Measurements from ENCODE around the gene ARHGEF1. TPM values are rescaled to one million over a fixed set of nuclear protein-coding genes. Genes with fewer than 3 reads are reported as not detected.

ARHGEF1 gene
- total RNA-seq, 1 donor from 2014 or later, result 10.2 TPM

- DNase-seq (ENCODE audit: low spot score in 2 of 2) (no peak), FAIRE-seq (no peak)
Observed at GRCh38 chr19:41915776-41916414, 32.9 kb downstream of the ARHGEF1 start.

- FAIRE-seq, result no peak
- no peak for DNase-seq (ENCODE audit: low spot score in 2 of 2)
Observed at GRCh38 chr19:41917676-41918075, 34.7 kb downstream of the ARHGEF1 start.

DNA sequence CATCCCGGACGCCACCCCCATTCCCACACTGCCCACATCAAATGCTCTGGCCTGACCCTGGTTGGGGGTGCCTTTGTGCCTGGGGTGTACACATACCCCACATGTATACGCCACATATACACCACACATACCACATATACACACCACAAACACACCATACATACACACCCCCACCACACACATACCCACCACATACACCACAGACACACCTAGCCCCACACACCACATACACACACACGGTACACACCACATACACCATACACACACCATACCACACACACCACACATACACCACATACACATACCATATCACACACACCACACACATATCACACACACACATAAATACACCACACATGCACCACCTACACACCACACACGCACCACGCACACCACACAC is 35.1 kb downstream of the ARHGEF1 start:
- FAIRE-seq, result no peak
- no peak for DNase-seq (ENCODE audit: low spot score in 2 of 2)

GRCh38 chr19:41918653-41919244 is 35.8 kb downstream of the ARHGEF1 start:
- FAIRE-seq, result no peak
- no peak for DNase-seq (ENCODE audit: low spot score in 2 of 2)

DNA sequence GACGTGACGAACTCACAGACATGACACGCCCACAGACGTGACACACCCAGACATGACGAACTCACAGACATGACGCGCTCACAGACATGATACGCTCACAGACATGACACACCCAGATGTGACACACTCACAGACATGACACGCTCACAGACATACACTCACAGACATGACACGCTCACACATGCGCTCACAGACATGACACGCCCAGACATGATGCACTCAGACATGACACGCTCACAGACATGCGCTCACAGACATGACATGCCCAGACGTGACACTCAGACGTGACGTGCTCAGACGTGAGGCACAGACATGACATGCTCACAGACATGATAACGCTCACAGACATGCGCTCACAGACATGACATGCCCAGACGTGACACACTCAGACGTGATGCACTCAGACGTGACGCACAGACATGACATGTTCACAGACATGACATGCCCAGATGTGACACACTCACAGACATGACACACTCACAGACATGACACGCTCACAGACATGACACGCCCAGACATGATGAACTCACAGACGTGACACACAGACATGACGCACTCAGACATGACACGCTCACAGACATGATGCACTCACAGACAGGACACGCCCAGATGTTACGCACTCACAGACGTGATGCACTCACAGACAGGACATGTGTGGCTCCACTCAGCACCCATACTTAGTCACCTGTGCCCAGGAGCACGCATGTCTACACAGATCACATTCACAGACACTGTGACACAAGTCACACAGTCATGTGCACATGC is 37.1 kb downstream of the ARHGEF1 start:
- FAIRE-seq (no peak), DNase-seq (ENCODE audit: low spot score in 2 of 2) (no peak)

DNA sequence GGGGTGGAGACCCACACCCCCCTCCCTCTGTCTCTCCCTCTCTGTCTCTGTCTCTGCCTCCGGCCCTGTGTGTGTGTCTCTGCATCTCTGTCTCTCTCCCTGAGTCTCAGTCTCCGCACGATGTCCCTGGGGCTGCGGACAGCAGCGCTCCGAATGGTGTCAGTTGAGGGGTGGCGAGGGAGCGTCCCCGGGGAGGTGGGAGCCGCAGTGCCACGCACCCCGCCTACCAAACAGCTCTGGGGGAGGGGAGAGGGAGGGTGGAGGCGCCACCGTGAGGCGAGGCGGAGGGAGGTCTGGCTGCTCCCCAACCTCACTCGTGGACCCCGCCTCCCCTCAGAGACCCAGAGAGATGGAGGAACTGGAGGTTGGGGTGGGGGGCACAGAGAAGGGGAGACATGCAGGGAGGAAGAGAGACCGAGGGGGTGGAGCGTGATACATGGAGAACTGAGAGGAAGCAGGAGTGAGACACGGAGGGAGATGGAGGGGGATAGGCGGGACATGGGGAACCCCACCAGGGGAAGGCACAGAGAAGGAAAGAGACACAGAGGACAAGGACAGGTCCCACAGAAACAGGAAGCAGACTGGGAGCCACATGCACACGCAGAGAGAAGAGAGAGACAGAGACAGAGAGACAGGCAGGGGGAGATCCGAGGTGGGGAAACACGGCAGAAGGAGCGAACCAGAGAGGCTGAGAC is 38.0 kb downstream of the ARHGEF1 start:
- no peak for FAIRE-seq
- no peak for DNase-seq (ENCODE audit: low spot score in 2 of 2)

DNA sequence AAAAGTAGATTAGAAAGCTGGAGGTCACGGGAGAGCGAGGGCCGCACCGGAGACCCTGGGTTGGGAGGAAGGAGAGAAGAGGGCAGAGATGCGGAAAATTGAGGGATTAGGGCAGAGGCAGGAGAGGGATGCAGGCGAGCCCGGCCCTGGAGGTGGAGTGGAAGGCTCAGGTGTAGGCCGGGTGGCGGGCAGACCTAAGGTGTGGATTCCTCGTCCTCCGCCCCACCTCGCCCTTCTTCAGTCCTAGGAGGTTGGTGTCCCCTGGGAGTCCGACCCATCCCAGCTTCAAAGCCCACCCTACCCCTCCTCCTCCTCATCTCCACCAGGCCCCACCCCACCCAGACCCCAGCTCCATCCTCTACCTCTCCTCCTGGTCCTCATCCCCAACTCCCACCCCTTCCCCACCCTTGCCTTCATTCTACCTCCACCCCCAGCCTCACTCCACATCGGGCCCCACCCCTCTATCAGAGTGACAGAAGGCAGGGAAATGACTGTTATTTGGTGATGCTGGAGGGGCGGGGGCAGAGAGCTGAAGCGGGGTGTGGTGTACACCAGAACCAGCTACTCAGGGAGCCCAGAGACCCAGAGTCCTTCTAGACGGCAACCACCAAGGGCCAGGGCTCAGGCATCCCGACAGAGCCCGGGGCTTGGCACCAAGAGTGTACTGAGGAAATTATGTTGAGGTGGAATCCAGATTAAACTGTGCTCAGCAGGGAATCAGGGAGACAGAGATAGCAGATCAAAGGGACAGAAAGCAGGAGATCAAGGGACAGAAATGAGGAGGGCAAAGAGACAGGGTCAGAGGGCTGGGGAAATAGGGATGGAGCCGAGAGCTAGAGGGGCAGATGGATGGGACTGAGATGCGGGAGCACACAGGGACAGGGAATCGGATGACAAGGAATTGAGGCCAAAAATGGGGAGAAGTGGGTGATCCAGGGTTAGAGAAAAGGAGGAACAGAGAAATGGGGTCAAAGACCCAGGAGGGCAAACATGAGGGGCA is 38.9 kb downstream of the ARHGEF1 start:
- DNase-seq (ENCODE audit: low spot score in 2 of 2) (no peak), FAIRE-seq (no peak)

- no peak for DNase-seq (ENCODE audit: low spot score in 2 of 2)
- FAIRE-seq, result no peak
Observed at GRCh38 chr19:41922585-41922984, 39.6 kb downstream of the ARHGEF1 start.

DNA sequence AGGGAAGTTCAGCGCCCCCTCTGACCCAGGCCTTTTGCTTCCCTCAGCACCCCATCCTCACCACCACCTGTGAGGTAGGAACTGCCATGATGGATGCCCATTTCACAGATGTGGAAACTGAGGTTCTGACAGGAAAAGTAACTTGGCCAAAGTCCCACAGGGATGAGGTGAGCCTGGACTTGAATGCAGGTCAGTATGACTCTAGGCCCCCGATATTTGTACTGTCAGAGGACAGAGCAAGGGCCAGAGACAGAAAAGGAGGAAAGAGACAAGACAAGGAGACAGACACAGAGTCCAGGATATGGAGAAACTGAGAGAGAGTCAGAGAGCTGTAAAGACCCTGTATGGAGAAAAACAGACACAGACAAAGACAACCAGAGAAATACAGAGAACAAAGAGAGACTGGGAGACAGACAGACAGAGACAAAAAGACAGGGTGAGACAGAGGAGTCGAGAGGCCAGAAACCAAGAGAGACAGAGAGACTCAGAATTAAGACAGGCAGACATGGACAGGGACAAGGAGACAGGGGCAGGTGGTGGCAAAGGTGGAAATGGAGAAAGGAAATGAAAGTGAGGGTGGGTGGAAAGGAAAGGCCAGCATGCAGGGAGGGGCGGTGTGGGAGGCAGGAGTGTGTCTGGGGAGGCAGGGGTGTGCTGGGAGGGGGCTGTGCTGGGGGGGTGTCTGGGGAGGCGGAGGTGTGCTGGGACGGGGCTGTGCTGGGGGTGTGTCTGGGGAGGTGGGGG is 40.2 kb downstream of the ARHGEF1 start:
- DNase-seq (ENCODE audit: low spot score in 2 of 2), result no peak
- no peak for FAIRE-seq

DNA sequence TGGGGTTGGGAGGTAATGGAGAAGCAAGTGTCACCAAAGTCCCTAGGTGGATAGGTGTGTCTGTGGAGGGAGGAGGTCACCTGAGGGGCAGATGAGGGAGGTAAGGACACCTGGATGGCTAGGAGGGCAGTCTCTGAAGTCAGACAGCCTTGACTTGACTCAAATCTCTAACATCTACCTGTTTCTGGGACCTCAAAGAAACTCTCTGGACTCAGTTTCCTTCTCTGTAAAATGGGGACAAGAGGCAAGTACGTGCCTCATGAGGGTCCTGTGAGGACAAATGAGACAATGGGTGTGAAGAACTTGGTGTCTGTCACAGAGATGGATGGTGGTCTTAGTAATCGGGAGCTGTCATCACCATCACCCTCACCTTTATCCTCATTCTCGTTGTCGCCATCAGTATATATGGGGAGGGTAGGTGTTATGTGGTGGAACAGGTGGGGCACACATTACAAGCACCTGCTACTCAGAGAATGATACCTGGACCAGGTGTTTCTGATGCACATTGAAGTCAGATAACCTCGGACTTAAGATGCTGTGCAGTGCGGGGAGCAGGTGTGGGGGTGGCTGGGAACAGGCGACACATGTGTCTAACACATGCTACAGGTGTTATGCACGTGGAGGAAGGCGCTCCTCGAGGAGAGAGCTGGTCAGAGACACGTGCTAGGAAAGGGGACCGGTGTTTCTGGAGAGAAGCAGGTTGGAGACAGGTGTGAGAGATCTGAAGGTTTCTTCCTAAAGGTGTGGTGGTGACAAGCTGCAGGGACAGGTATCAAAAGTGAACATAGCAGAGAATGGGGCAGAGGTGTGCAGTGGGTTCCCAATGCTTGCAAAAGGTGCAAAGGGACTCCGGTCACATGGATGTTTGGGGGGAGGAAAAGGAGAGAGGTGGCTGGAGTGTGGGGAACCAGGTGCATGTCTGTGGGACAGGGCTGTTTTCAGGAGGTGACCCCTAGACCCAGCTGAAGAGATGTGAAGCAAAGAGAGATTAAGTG is 41.5 kb downstream of the ARHGEF1 start:
- FAIRE-seq (no peak), DNase-seq (ENCODE audit: low spot score in 2 of 2) (no peak)

GRCh38 chr19:41925208-41926003 is 42.4 kb downstream of the ARHGEF1 start:
- no peak for FAIRE-seq

DNA sequence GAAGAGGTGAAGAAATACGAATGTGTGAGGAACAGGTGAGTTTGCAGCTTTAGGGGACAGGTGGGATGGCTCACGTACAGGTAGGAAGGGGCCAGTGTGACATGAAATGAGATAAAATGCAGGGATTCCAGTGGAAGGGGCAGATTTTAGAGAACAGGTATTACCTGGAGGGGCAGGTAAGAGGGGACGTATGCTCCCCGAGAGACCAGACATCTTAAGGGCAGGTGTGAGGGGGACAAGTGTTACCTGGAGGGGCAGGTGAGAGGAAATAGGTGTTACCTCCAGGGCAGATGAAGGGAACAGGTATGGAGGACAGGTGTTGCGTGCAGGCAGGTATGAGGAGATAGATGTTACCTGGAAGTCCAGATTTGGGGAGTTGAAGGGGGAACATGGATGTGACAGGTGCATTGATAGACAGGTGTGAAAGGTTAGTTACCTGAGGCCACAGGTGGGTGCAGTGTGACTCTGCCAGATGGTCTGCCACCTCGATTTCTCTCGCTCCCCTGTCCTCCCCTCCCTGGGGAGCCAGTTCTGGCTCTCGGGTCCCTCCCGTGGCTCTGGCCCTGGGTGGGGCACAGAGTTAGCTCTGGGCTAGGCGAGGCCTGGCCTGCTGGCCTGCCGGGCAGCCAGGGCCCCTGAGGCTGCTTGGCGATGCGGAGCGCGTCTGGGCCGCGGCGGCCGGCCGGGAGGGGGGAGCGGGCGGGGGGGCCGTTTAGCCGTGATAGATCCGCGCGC is 43.2 kb downstream of the ARHGEF1 start:
- no peak for FAIRE-seq
- DNase-seq (ENCODE audit: low spot score in 2 of 2), result no peak

More at GRCh38 chr19:41925208-41926003, 42.4 kb downstream of the ARHGEF1 start:
- no peak for DNase-seq (ENCODE audit: low spot score in 2 of 2)

DNA sequence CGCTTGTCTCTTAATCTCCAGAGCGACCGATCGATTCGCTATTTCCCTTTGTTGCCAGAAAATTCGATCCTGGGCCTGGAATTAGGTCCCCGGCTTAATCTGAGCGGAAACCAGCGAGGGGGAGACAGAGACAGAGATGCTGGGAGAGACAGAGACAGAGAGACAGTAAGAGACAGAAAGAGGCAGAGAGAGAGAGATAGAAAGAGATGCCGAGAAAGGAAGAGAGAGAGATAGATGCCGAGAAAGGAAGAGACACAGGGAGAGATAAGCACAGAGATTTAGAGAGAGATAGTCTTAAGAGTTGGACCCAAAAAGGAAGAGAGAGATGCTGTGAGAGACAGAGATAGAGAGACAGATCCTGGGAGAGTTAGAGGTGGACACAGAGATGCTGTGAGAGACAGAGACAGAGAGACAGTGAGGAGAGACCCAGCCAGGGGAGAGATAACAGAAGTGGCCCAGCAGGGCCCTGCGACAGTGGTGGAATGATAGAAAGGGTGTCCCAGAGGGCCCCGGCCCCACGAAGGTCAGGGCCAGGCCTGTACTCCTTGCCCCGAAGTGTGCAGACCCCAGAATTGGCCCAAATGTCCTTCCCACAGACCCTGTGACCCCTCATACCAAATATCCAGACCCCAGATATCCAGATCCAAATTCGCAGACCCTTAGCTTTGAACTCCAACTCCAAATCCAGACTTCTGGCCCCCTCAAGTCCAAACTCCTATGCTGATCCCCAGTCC is 43.9 kb downstream of the ARHGEF1 start:
- DNase-seq (ENCODE audit: low spot score in 2 of 2) (no peak), FAIRE-seq (no peak)

DNA sequence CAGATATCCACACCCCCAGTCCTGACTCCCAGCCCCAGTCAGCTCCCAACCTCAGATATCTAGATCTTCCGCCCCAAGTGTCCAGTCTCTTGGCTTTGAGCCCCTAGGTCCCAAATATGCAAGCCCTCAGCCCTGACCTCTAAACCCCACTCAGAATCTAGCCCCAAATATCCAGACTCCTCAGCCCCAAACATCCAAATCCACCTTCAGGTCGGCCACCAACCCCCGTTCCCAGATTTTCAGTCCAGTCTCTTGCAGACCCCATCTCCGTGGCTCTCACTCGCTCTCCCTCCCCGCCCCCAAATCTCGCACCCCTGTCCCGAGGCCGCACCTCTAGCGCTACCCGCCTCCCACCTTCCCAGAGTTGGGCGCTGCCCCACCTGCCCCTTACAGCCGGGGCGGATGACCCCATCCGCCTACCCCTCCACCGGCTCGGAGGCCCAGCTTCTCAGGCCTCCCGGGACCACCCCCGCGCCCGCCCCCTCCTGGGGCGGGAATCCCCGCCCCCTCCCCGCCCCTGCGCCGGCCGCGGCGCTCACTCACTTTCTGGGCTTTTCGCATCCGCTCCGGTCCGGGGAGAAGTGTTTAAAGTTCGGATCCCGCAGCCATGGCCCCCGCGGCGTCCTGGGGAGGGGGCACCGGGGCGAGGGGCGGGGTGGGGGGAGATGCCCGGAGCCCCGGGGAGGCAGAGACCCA is 44.7 kb downstream of the ARHGEF1 start:
- DNase-seq (ENCODE audit: low spot score in 2 of 2) (peak in 1 of 2 donors; percentile 51), FAIRE-seq (no peak)

DNA sequence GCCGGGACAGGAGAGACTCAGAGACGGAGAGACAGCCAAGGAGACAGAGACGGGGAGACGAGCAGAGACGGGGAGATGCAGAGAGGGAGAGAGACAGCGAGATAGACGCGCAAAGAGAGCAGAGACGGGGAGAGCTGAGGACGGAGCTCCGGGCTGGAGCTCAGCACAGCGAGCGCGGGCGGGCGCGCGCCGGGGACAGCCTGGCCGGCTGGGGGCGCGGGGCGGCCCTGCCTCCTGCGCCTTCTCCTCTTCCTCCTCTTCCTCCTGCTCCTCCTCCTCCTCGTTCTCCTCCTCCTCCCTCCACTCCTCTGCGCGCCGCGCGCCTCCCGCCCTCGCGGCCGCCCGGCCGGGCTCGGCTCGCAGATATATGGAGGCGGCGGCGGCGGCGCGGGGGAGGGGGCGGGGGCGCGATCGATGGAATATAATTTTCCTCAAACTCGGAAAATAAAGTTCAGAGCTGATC is 45.3 kb downstream of the ARHGEF1 start, which contains the start of gene ERFL:
TSS of gene ERFL (minus strand) at position 229 of the 463 bp plus-strand sequence. CDS start 15,530 bp downstream, outside the sequence.
- FAIRE-seq (no peak), DNase-seq (ENCODE audit: low spot score in 2 of 2) (peak in 1 of 2 donors; percentile 48)

Measured in frontal cortex (tissue), 4 donors.